Fibroblast of lung (primary cell): ENCODE results near the gene PPP1R3C. TPM values are rescaled to one million over a fixed set of nuclear protein-coding genes. Genes with fewer than 3 reads are reported as not detected.

Experiments
- DNase-seq, 2 donors: peaks; one replicate each; pipeline versions ENCODE4 v3.0.0 to v3.0.0-alpha.2; 2010; ENCODE audit warnings: low read depth in 2 of 2
- H2AFZ ChIP-seq: 2 replicates; pipeline ENCODE4 v1.5.1; 2012; ENCODE audit warnings: low read length, control low read depth, inconsistent platforms
- H3K27ac ChIP-seq: 2 replicates; pipeline ENCODE4 v1.5.1; 2011; ENCODE audit warnings: low read length, control low read depth; ENCODE audit not compliant: insufficient read depth
- H3K27me3 ChIP-seq: 2 replicates; pipeline ENCODE4 v1.5.1; 2011; ENCODE audit warnings: mild to moderate bottlenecking, low read length; ENCODE audit not compliant: control insufficient read depth, insufficient read depth
- H3K36me3 ChIP-seq: 2 replicates; pipeline ENCODE4 v1.5.1; 2011; ENCODE audit warnings: low read length; ENCODE audit not compliant: control insufficient read depth, insufficient read depth
- H3K4me1 ChIP-seq: 2 replicates; pipeline ENCODE4 v1.5.1; 2011; ENCODE audit warnings: low read length; ENCODE audit not compliant: control insufficient read depth, insufficient read depth; ENCODE audit errors: extremely low read depth
- H3K4me2 ChIP-seq: 2 replicates; pipeline ENCODE4 v1.5.1; 2011; ENCODE audit warnings: low read length, control low read depth; ENCODE audit not compliant: insufficient read depth; ENCODE audit errors: extremely low read depth
- H3K4me3 ChIP-seq, 4 experiments: fragments of 200-600 bp in 1 of 4; sonication (generic) in 1 of 4; replicated peaks in 1 of 4; 2 replicates each; pipeline ENCODE4 v1.5.1; 2011 to 2016; ENCODE audit warnings: low read length in 4 of 4, low read depth in 3 of 4, mild to moderate bottlenecking in 3 of 4, control low read depth in 2 of 4, inconsistent platforms in 1 of 4, mixed read lengths in 1 of 4; ENCODE audit not compliant: insufficient read depth in 1 of 4; ENCODE audit errors: control extremely low read depth in 1 of 4
- H3K79me2 ChIP-seq: 2 replicates; pipeline ENCODE4 v1.5.1; 2012; ENCODE audit warnings: mild to moderate bottlenecking, low read length, inconsistent platforms; ENCODE audit not compliant: control insufficient read depth, insufficient read depth
- H3K9ac ChIP-seq: 2 replicates; pipeline ENCODE4 v1.5.1; 2011; ENCODE audit warnings: mild to moderate bottlenecking, low read length, control low read depth; ENCODE audit not compliant: insufficient read depth
- H3K9me3 ChIP-seq: 2 replicates; pipeline ENCODE4 v1.5.1; 2012; ENCODE audit warnings: low read depth, low read length; ENCODE audit not compliant: control insufficient read depth, insufficient read depth
- H4K20me1 ChIP-seq: 2 replicates; pipeline ENCODE4 v1.5.1; 2011; ENCODE audit warnings: low read length; ENCODE audit not compliant: control insufficient read depth, insufficient read depth; ENCODE audit errors: extremely low read depth
- CTCF ChIP-seq, 2 donors: IDR thresholded peaks in 1 of 2; conservative IDR thresholded peaks in 1 of 2; 1 replicate in 1 of 2; 2 replicates in 1 of 2; pipeline ENCODE4 v1.5.1; 2011 to 2012; ENCODE audit warnings: low read length in 2 of 2, control low read depth in 1 of 2, inconsistent platforms in 1 of 2, low read depth in 1 of 2, mild to moderate bottlenecking in 1 of 2
- EZH2 ChIP-seq: IDR thresholded peaks from 2 replicates; pipeline ENCODE4 v1.5.1; 2012; ENCODE audit warnings: low read length, control low read depth, mild to moderate bottlenecking; ENCODE audit errors: missing control alignments
- polyA plus RNA-seq, 2 donors: library from polyadenylated mRNA; depleted of rRNA in 1 of 2; stranded (reverse) in 1 of 2; unstranded in 1 of 2; fragments of >200 nt; gene quantifications; 2 replicates each; pipeline ENCODE4 v1.2.1, GENCODE V29; 2011 to 2012; ENCODE audit warnings: missing spikeins in 1 of 2
- total RNA-seq: library from RNA; depleted of rRNA; stranded (reverse); fragments of >200 nt; gene quantifications from 2 replicates; pipeline ENCODE4 v1.2.1, GENCODE V29; 2014

Gene PPP1R3C
- total and polyA plus RNA-seq, 2 donors (not counting 1 experiment from before 2014, with no cell fraction given), result 67.8 to 125 TPM

GRCh38 chr10:91616137-91616536, 16.7 kb downstream of the PPP1R3C start:
- no peak overlapping the region for H3K27ac ChIP-seq
- no peak for TF ChIP-seq EZH2
- no peak for TF ChIP-seq CTCF (conservative IDR thresholded peaks at IDR 0.05 in 1 of 2, IDR thresholded peaks at IDR 0.05 in 1 of 2; ENCODE audit: low read depth in 1 of 2, low read length in 2 of 2)
- H3K4me2 ChIP-seq, result no peak overlapping the region
- peaks cover 15% of the 10 kb centered on the region for H3K4me1 ChIP-seq
- DNase-seq, result peak; percentile 54 to 94
- no peaks in the 10 kb centered on the region for H3K27me3 ChIP-seq
- no peak overlapping the region for H3K4me3 ChIP-seq
- no peak overlapping the region for H3K9ac ChIP-seq
- H3K79me2 ChIP-seq, result no peaks in the 10 kb centered on the region
- no peaks in the 10 kb centered on the region for H4K20me1 ChIP-seq
- H2AFZ ChIP-seq, result no peak overlapping the region
- H3K36me3 ChIP-seq, result no peaks in the 10 kb centered on the region
- H3K9me3 ChIP-seq, result no peaks in the 10 kb centered on the region

DNA sequence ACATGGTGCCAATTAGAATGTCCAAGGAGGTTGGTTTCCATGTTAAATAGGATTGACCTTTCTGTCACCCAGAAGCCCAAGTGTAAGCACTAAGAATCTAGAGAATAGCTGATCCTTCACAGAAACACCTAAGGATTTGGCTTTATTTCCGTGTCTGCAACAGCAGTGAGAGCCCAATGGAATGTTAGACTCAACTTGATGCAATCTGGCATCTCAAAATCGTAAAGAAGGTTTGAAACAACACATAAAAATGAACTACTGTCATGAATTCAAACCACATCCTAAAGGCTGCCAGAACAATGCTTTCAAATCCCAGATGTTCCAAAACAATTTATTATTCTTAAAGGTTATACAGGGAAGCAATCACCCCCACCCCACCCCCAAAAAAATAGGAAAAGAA, 18.6 kb downstream of the PPP1R3C start:
- no peaks in the 10 kb centered on the region for H4K20me1 ChIP-seq
- H3K4me3 ChIP-seq, result peak overlapping the region in 1 of 4 experiments; percentile 4
- DNase-seq, result peak; percentile 89 to 98
- H3K27me3 ChIP-seq, result no peaks in the 10 kb centered on the region
- peak overlapping the region; percentile 75 for H3K4me2 ChIP-seq
- no peak overlapping the region for H2AFZ ChIP-seq
- H3K9me3 ChIP-seq, result no peaks in the 10 kb centered on the region
- H3K79me2 ChIP-seq, result no peaks in the 10 kb centered on the region
- TF ChIP-seq EZH2 (no peak), CTCF (conservative IDR thresholded peaks at IDR 0.05 in 1 of 2, IDR thresholded peaks at IDR 0.05 in 1 of 2; ENCODE audit: low read depth in 1 of 2, low read length in 2 of 2) (no peak)
- H3K4me1 ChIP-seq, result peaks cover 21% of the 10 kb centered on the region
- no peaks in the 10 kb centered on the region for H3K36me3 ChIP-seq
- peak overlapping the region; percentile 82 for H3K27ac ChIP-seq
- H3K9ac ChIP-seq, result no peak overlapping the region

DNA sequence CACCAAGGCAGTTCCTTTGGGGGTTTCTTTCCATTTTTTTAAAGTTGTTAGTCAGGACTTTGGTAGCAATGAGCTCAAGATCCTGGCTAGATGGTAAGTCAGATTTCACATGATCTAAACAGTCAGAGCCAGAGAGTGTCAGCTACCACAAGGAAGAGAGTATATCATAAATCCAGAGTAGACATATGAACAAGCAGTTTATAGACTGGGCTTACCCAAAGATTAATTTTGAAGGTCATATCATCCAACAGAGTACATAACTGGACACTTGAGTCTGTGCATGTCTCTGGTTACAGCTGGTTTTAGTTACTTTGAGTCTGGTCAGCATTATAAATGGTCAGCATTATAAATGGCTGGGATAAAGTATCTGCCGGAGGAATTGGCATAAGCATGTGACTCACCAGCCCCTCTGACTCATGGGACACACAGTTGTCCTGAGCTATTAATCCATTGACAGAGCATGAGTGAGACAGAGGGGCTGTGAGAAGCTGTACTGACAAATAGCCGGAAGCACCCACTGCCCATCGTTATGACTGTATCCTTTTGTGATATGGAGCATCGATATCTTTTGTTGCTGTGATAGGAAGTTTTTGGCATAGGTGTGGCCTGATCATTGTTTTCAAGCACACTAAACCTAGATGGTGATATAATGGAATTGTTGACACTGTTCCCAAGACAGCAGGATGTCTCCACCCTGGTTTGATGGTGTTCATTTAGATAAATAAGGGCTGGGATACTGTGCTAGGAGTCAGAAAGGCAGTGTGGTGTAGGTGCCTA, 19.3 kb downstream of the PPP1R3C start:
- no peak for TF ChIP-seq EZH2
- TF ChIP-seq CTCF (conservative IDR thresholded peaks at IDR 0.05 in 1 of 2, IDR thresholded peaks at IDR 0.05 in 1 of 2; ENCODE audit: low read depth in 1 of 2, low read length in 2 of 2), result no peak
- peak; percentile 96 to 99 for DNase-seq
- no peak overlapping the region for H2AFZ ChIP-seq
- peak overlapping the region; percentile 75 for H3K4me2 ChIP-seq
- H3K9me3 ChIP-seq, result no peaks in the 10 kb centered on the region
- H3K36me3 ChIP-seq, result no peaks in the 10 kb centered on the region
- H3K27me3 ChIP-seq, result no peaks in the 10 kb centered on the region
- no peak overlapping the region for H3K9ac ChIP-seq
- H3K4me1 ChIP-seq, result peaks cover 25% of the 10 kb centered on the region
- no peaks in the 10 kb centered on the region for H3K79me2 ChIP-seq
- H4K20me1 ChIP-seq, result no peaks in the 10 kb centered on the region
- peak overlapping the region; percentile 82 for H3K27ac ChIP-seq
- peak overlapping the region in 1 of 4 experiments; percentile 4 for H3K4me3 ChIP-seq
